Left renal pelvis (tissue), 4 donors: ENCODE data around the gene DOCK6. TPM values are rescaled to one million over a fixed set of nuclear protein-coding genes. Genes with fewer than 3 reads are reported as not detected.

Source experiments
- polyA plus RNA-seq, 4 donors: library from polyadenylated mRNA; unstranded; fragments of 120-200 nt; gene quantifications; one replicate each; pipeline ENCODE4 v1.2.1, GENCODE V29; 2013; ENCODE audit not compliant: insufficient read length in 4 of 4

Gene DOCK6
- polyA plus RNA-seq, 4 donors: 29.6 to 56.0 (median 40.2) TPM

Other genes with a start within 250 kb of the DOCK6 start
- 10 to 100 TPM; 17.9 to 26.9 (median 25.0) TPM for gene LDLR, start 173.1 kb downstream of the DOCK6 start, polyA plus RNA-seq
- 10 to 100 TPM; 15.8 to 20.0 (median 17.9) TPM for gene SPC24, start 106.7 kb downstream of the DOCK6 start, polyA plus RNA-seq
- gene KANK2, start 65.0 kb downstream of the DOCK6 start, polyA plus RNA-seq: 100 to 1,000 TPM; 110 to 199 (median 130) TPM
- under 1 TPM; 0.32 to 0.56 (median 0.48) TPM for gene ANGPTL8, start 22.9 kb downstream of the DOCK6 start, polyA plus RNA-seq
- not detected for gene TSPAN16, start 33.6 kb upstream of the DOCK6 start, polyA plus RNA-seq
- gene RAB3D, start 77.1 kb upstream of the DOCK6 start, polyA plus RNA-seq: 10 to 100 TPM in 3 of 4 donors, 1 to 10 TPM in 1; 8.6 to 18.4 (median 17.0) TPM
- gene TMEM205, start 83.7 kb upstream of the DOCK6 start, polyA plus RNA-seq: 100 to 1,000 TPM in 3 of 4 donors, 10 to 100 TPM in 1; 64.3 to 142 (median 122) TPM
- 10 to 100 TPM; 19.0 to 43.4 (median 23.4) TPM for gene CCDC159, start 84.0 kb upstream of the DOCK6 start, polyA plus RNA-seq
- gene PLPPR2, start 92.9 kb upstream of the DOCK6 start, polyA plus RNA-seq: 10 to 100 TPM; 10.5 to 30.4 (median 17.1) TPM
- gene SWSAP1, start 112.1 kb upstream of the DOCK6 start, polyA plus RNA-seq: 1 to 10 TPM; 2.5 to 3.7 (median 3.0) TPM
- gene EPOR, start 121.8 kb upstream of the DOCK6 start, polyA plus RNA-seq: 10 to 100 TPM in 3 of 4 donors, 1 to 10 TPM in 1; 6.3 to 41.9 (median 20.9) TPM
- gene RGL3, start 156.8 kb upstream of the DOCK6 start, polyA plus RNA-seq: 100 to 1,000 TPM in 1 of 4 donors, 10 to 100 TPM in 2, 1 to 10 TPM in 1; 1.7 to 148 (median 71.4) TPM
- 1 to 10 TPM in 3 of 4 donors, under 1 TPM in 1; 0.56 to 2.6 (median 1.5) TPM for gene ODAD3, start 172.6 kb upstream of the DOCK6 start, polyA plus RNA-seq
- gene PRKCSH, start 173.1 kb upstream of the DOCK6 start, polyA plus RNA-seq: 100 to 1,000 TPM; 306 to 374 (median 342) TPM
- gene ELAVL3, start 218.5 kb upstream of the DOCK6 start, polyA plus RNA-seq: under 1 TPM; 0.13 to 0.53 (median 0.22) TPM
- 10 to 100 TPM in 1 of 4 donors, 1 to 10 TPM in 3; 6.9 to 12.5 (median 8.3) TPM for gene ZNF653, start 243.3 kb upstream of the DOCK6 start, polyA plus RNA-seq